ENCODE measurements around the gene CCDC8. TPM values are rescaled to one million over a fixed set of nuclear protein-coding genes. Genes with fewer than 3 reads are reported as not detected.

Gene CCDC8, protein sequence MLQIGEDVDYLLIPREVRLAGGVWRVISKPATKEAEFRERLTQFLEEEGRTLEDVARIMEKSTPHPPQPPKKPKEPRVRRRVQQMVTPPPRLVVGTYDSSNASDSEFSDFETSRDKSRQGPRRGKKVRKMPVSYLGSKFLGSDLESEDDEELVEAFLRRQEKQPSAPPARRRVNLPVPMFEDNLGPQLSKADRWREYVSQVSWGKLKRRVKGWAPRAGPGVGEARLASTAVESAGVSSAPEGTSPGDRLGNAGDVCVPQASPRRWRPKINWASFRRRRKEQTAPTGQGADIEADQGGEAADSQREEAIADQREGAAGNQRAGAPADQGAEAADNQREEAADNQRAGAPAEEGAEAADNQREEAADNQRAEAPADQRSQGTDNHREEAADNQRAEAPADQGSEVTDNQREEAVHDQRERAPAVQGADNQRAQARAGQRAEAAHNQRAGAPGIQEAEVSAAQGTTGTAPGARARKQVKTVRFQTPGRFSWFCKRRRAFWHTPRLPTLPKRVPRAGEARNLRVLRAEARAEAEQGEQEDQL
- 10 to 100 TPM in 1 of 5 donors, under 1 TPM in 2, not detected in 2; 0.29 to 22.9 (median 0.89) TPM for total RNA-seq
- 1 to 10 TPM; 1.4 to 4.4 (median 3.8) TPM for polyA plus RNA-seq
- long read RNA-seq, donor 1, transcript CCDC8-201 (1 exons, 3,186 nt) = major isoform, 18 of 18 reads
- long read RNA-seq, donor 1, partial matches to known transcripts = 0 of 18 reads
- long read RNA-seq, donor 1, other reads (novel, unspliced or antisense) = 0 of 18 reads
- long read RNA-seq, donor 2, transcript CCDC8-201 (1 exons, 3,186 nt) = major isoform, 18 of 18 reads
- long read RNA-seq, donor 2, partial matches to known transcripts = 0 of 18 reads
- long read RNA-seq, donor 2, other reads (novel, unspliced or antisense) = 0 of 18 reads
- long read RNA-seq, donor 3, transcript CCDC8-201 (1 exons, 3,186 nt) = major isoform, 41 of 41 reads
- long read RNA-seq, donor 3, partial matches to known transcripts = 0 of 41 reads
- long read RNA-seq, donor 3, other reads (novel, unspliced or antisense) = 0 of 41 reads
- long read RNA-seq, donor 4, partial matches to known transcripts = 0 of 4 reads
- long read RNA-seq, donor 4, other reads (novel, unspliced or antisense) = 0 of 4 reads
- long read RNA-seq, donor 5, transcript CCDC8-201 (1 exons, 3,186 nt) = major isoform, 66 of 66 reads
- long read RNA-seq, donor 5, partial matches to known transcripts = 0 of 66 reads
- long read RNA-seq, donor 5, other reads (novel, unspliced or antisense) = 0 of 66 reads
- long read RNA-seq, donor 6, transcript CCDC8-201 (1 exons, 3,186 nt) = major isoform, 46 of 46 reads
- long read RNA-seq, donor 6, partial matches to known transcripts = 0 of 46 reads
- long read RNA-seq, donor 6, other reads (novel, unspliced or antisense) = 0 of 46 reads
- long read RNA-seq, donor 7, transcript CCDC8-201 (1 exons, 3,186 nt) = major isoform, 52 of 52 reads
- long read RNA-seq, donor 7, partial matches to known transcripts = 0 of 52 reads
- long read RNA-seq, donor 7, other reads (novel, unspliced or antisense) = 0 of 52 reads
- long read RNA-seq, donor 8, transcript CCDC8-201 (1 exons, 3,186 nt) = major isoform, 40 of 40 reads
- long read RNA-seq, donor 8, partial matches to known transcripts = 0 of 40 reads
- long read RNA-seq, donor 8, other reads (novel, unspliced or antisense) = 0 of 40 reads
- long read RNA-seq, donor 9, transcript CCDC8-201 (1 exons, 3,186 nt) = major isoform, 55 of 55 reads
- long read RNA-seq, donor 9, partial matches to known transcripts = 0 of 55 reads
- long read RNA-seq, donor 9, other reads (novel, unspliced or antisense) = 0 of 55 reads
- long read RNA-seq, donor 10, transcript CCDC8-201 (1 exons, 3,186 nt) = major isoform, 14 of 14 reads
- long read RNA-seq, donor 10, partial matches to known transcripts = 0 of 14 reads
- long read RNA-seq, donor 10, other reads (novel, unspliced or antisense) = 0 of 14 reads

DNA sequence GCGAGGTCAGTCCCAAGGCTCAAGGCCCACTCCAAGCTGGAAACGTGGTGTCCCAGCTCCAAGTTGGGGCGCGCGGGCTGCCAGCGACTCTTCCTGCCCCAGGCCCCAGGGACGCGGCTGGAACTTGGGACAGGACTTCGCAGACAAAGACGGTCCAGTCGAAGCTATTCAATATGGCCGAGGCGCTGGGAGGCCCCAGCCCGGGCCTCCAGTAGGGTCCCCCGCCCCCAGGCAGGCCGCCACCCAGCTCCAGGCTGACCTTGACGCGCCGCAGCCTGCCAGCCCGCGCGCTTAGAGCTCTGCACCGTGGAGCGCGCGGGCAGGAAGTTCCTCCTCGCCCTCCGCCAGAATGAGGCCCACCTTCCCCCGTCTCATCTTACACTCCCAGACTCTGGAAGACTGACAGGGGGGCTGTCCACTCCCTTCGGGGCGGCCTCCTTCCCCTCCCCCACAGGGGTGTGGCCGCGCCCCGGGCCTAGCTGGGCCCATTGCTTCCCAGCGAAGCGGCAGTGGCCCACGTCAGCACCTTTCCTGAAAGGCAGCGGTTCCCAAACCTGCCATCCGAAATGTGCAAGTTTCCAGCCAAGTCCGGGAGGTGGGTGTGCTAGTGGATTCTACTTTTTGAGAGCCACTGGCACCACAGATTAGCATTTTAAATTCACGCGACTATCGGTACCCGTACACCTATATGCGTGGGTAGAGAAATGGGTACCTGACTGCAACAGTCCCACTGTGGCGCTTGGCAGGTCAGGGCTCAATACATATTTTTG lies at the start of gene CCDC8:
TSS of gene CCDC8 (minus strand) at position 303 of the 770 bp plus-strand sequence. CDS start 754 bp downstream, outside the sequence.
- peak in 1 of 2 donors; percentile 98 for DNase-seq
- intact Hi-C loops (cut with DNase I; ENCODE audit: low total_unique reads) = no loop called here
- Histone ChIP-seq H3K4me3 (peak within 1 kb of the TSS; percentile 35 to 44 (median 40)), H3K36me3 (no peaks in the 10 kb centered on the region), H3K27me3 (peaks cover 14 to 91% (median 66%) of the 10 kb centered on the region in 3 donors), H3K4me1 (peaks cover 22 to 55% (median 41%) of the 10 kb centered on the region in 4 donors), H3K9me3 (no peaks in the 10 kb centered on the region), H3K27ac (peak within 1 kb of the TSS in 4 of 5 donors; percentile 27 to 56 (median 49))
- TF ChIP-seq POLR2AphosphoS5 (IDR thresholded peaks at IDR 0.05) (peak in 1 of 3 donors; percentile 43), POLR2A (IDR thresholded peaks at IDR 0.05) (no peak)
- TF ChIP-seq, protein P1, sequence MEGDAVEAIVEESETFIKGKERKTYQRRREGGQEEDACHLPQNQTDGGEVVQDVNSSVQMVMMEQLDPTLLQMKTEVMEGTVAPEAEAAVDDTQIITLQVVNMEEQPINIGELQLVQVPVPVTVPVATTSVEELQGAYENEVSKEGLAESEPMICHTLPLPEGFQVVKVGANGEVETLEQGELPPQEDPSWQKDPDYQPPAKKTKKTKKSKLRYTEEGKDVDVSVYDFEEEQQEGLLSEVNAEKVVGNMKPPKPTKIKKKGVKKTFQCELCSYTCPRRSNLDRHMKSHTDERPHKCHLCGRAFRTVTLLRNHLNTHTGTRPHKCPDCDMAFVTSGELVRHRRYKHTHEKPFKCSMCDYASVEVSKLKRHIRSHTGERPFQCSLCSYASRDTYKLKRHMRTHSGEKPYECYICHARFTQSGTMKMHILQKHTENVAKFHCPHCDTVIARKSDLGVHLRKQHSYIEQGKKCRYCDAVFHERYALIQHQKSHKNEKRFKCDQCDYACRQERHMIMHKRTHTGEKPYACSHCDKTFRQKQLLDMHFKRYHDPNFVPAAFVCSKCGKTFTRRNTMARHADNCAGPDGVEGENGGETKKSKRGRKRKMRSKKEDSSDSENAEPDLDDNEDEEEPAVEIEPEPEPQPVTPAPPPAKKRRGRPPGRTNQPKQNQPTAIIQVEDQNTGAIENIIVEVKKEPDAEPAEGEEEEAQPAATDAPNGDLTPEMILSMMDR (IDR thresholded peaks at IDR 0.05) = no peak
- WGBS, 5 donors = 5 to 38% (median 17%) methylated on average over 17 to 46 of the region's 46 CpGs

DNA sequence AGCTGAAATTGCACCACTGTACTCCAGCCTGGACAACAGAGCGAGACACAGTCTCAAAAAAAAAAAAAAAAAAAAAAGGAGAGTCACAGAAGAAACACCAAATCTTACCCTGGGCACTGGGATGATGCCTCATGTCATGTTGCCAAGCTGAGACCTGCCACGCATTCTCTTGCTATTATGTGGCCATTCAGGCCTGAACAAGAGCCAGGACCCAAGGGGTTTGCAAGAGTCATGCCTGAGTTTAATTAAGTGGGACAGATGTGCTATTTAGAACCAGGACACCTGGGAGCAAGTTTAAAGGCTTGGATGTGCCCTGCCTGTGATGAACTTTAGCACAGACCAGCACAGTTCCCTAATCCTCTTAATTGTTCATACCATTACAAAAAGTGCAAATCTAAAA lies 48.2 kb upstream of the CCDC8 start:
- Histone ChIP-seq H3K4me1 (peaks cover 0 to under 1% (median 0%) of the 10 kb centered on the region in 4 donors), H3K27ac (no peak overlapping the region), H3K9me3 (no peaks in the 10 kb centered on the region), H3K36me3 (no peaks in the 10 kb centered on the region), H3K27me3 (peaks cover 0 to 26% (median 4%) of the 10 kb centered on the region in 3 donors), H3K4me3 (no peak overlapping the region)
- 80 to 96% (median 90%) methylated on average over 2 of the region's 2 CpGs for WGBS, 5 donors
- intact Hi-C loops (cut with DNase I; ENCODE audit: low total_unique reads) = no loop called here
- TF ChIP-seq, protein P1 (IDR thresholded peaks at IDR 0.05) = no peak
- TF ChIP-seq POLR2AphosphoS5 (IDR thresholded peaks at IDR 0.05) = no peak
- no peak for TF ChIP-seq EP300 (IDR thresholded peaks at IDR 0.05)
- TF ChIP-seq POLR2A (IDR thresholded peaks at IDR 0.05) = no peak
- no peak for DNase-seq

DNA sequence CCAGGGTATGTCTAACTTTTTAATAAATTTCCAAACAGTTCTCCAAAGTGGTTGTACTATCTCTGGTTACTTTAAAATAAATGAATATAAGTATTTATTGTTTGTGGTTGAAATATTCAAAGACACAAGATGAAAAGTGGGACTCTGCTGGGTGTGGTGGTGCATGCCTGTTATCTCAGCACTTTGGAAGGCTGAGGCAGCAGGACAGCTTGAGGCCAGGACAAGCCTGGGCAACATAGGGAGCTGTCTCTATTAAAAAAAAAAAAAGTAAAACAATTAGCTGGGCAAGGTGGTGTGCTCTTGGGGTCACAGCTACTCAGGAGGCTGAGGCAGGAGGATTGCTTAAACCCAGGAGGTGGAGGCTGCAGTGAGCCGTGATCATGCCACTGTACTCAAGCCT lies 47.6 kb upstream of the CCDC8 start:
- no peak for DNase-seq

More for the DNA sequence above, 47.6 kb upstream of the CCDC8 start:
- no peaks in the 10 kb centered on the region for H3K9me3 ChIP-seq
- peaks cover 0 to 28% (median 6%) of the 10 kb centered on the region in 3 donors for H3K27me3 ChIP-seq
- 76 to 95% (median 91%) methylated on average over 1 of the region's 1 CpG for WGBS, 5 donors
- no peak overlapping the region for H3K4me3 ChIP-seq
- intact Hi-C loops (cut with DNase I; ENCODE audit: low total_unique reads) = no loop called here
- H3K4me1 ChIP-seq = peaks cover 0 to 4% (median 0%) of the 10 kb centered on the region in 4 donors
- no peaks in the 10 kb centered on the region for H3K36me3 ChIP-seq
- no peak overlapping the region for H3K27ac ChIP-seq
- TF ChIP-seq EP300 (IDR thresholded peaks at IDR 0.05) (no peak), POLR2A (IDR thresholded peaks at IDR 0.05) (no peak), POLR2AphosphoS5 (IDR thresholded peaks at IDR 0.05) (no peak)
